ENCODE results near the gene FBXO42. TPM values are rescaled to one million over a fixed set of nuclear protein-coding genes. Genes with fewer than 3 reads are reported as not detected.

FBXO42 gene
- total and polyA plus RNA-seq, 2 of the 8 experiments (the other 6 are each of a cell fraction or from before 2014, with no cell fraction given) = 15.1 to 17.0 TPM

GRCh38 chr1:16237343-16237830, 114.9 kb downstream of the FBXO42 start:
- no peak overlapping the region for H3K4ac ChIP-seq (replicated peaks; ENCODE audit: insufficient read length, low read depth, low read length)
- DNase-seq (ENCODE audit: low read depth in 1 of 2, low spot score in 2 of 2) = no peak
- peaks cover 0 to 9% (median 3%) of the 10 kb centered on the region in 4 experiments; a peak in 6 of 7 replicates for H3K4me1 ChIP-seq (replicated peaks in 1 of 4; ENCODE audit: control insufficient read depth in 3 of 4, insufficient read depth in 4 of 4, low read length in 3 of 4)
- no peak overlapping the region for H2AK5ac ChIP-seq (ENCODE audit: low read depth, low read length)
- H3K23me2 ChIP-seq (ENCODE audit: low read depth, low read length) = peaks cover 6% of the 10 kb centered on the region
- WGBS, 2 experiments (ENCODE audit: extremely low coverage in 1 of 2, insufficient coverage in 1 of 2, insufficient read length in 1 of 2, insufficient replicate concordance in 2 of 2, low coverage in 1 of 2, low lambda C conversion rate in 2 of 2, missing lambda C conversion rate in 1 of 2) = 42% methylated on average over 6 of the region's 6 CpGs; no CpG with 5 or more reads in 1 of the 2 experiments
- no peaks in the 10 kb centered on the region for H3K79me2 ChIP-seq (ENCODE audit: control insufficient read depth in 1 of 2, insufficient read depth in 2 of 2, low read length in 2 of 2)
- ChIA-PET CTCF (ENCODE audit: partially characterized antibody) (interaction anchor here (0.5 to 13.8 kb wide), 9 partner anchors 8 to 387 kb away, joined by 3 to 106 read pairs (median 4); no protein-coding TSS in a partner anchor), POLR2A (ENCODE audit: partially characterized antibody) (interaction anchor here (1.0 to 1.3 kb wide), 3 partner anchors 10 to 35 kb away, joined by 3 to 7 read pairs (median 4); no protein-coding TSS in a partner anchor)
- no peak overlapping the region for H3K56ac ChIP-seq (replicated peaks; ENCODE audit: insufficient read length, low read depth, low read length)
- H2AFZ ChIP-seq (ENCODE audit: low read length) = peak overlapping the region; percentile 79
- H3K36me3 ChIP-seq (ENCODE audit: control insufficient read depth in 2 of 4, insufficient read depth in 4 of 4, low read length in 3 of 4) = no peaks in the 10 kb centered on the region
- no peak overlapping the region for H3K27ac ChIP-seq (ENCODE audit: low read depth, low read length)
- no peak overlapping the region for H2BK5ac ChIP-seq (ENCODE audit: low read depth, low read length)
- no peaks in the 10 kb centered on the region for H3K9me3 ChIP-seq (ENCODE audit: insufficient read depth in 2 of 2, low read depth in 1 of 2, low read length in 1 of 2)
- no peaks in the 10 kb centered on the region for H4K20me1 ChIP-seq (replicated peaks in 1 of 2; ENCODE audit: control insufficient read depth in 1 of 2, insufficient read depth in 2 of 2, low read length in 2 of 2)
- no peak overlapping the region for H3K23ac ChIP-seq (ENCODE audit: insufficient read length)
- peak overlapping the region; percentile 80 to 95; a peak in 3 of 4 replicates for H3K4me2 ChIP-seq (ENCODE audit: insufficient read depth in 1 of 2, low read depth in 2 of 2, low read length in 2 of 2)
- H3K79me1 ChIP-seq (ENCODE audit: low read depth, low read length) = no peaks in the 10 kb centered on the region; the same call in 1 of the 2 replicates
- no peak for FAIRE-seq
- no peak overlapping the region for H3K14ac ChIP-seq (ENCODE audit: insufficient read length)
- H3K9ac ChIP-seq (replicated peaks in 1 of 4; ENCODE audit: extremely low read depth in 1 of 4, low read depth in 3 of 4, low read length in 3 of 4) = no peak overlapping the region
- H4K8ac ChIP-seq (ENCODE audit: extremely low read depth, insufficient read depth, low read length) = no peak overlapping the region
- H2BK15ac ChIP-seq (ENCODE audit: low read length) = no peak overlapping the region
- TF ChIP-seq GTF2F1 (IDR thresholded peaks at IDR 0.05; ENCODE audit: borderline replicate concordance, low read depth, low read length) (no peak), SAP30 (IDR thresholded peaks at IDR 0.05; ENCODE audit: insufficient read depth, insufficient replicate concordance, low read length) (peak; percentile 1), CBX5 (IDR thresholded peaks at IDR 0.05; ENCODE audit: low read depth, low read length) (no peak), TEAD4 (IDR thresholded peaks at IDR 0.05; ENCODE audit: low read depth, low read length) (no peak), POLR2AphosphoS5 (IDR thresholded peaks at IDR 0.05; ENCODE audit: low read depth, low read length) (0 out of 2 replicates have a peak, but pooled peaks have one; percentile 24)
- no peak overlapping the region for H2BK20ac ChIP-seq (ENCODE audit: low read length)
- H2BK120ac ChIP-seq (replicated peaks; ENCODE audit: low read depth, low read length) = no peak overlapping the region
- H3K18ac ChIP-seq (ENCODE audit: extremely low read depth, low read length) = no peak overlapping the region
- peak overlapping the region; percentile 21 to 74 (median 66); a peak in 5 of 8 replicates for H3K4me3 ChIP-seq (ENCODE audit: extremely low read depth in 1 of 4, insufficient read depth in 2 of 4, low read depth in 3 of 4, low read length in 4 of 4)
- H4K5ac ChIP-seq (ENCODE audit: insufficient read length, low read depth, low read length) = no peak overlapping the region
- H2BK12ac ChIP-seq (ENCODE audit: low read depth, low read length) = no peak overlapping the region
- no peak overlapping the region for H4K91ac ChIP-seq (replicated peaks; ENCODE audit: insufficient read length, low read length)
- no peaks in the 10 kb centered on the region; a peak in 1 of 7 replicates for H3K27me3 ChIP-seq (replicated peaks in 1 of 4; ENCODE audit: control insufficient read depth in 3 of 4, extremely low read depth in 1 of 4, insufficient read depth in 3 of 4, low read length in 3 of 4)
